HG03558 (cell line): ENCODE measurements around the gene CGRRF1.
A peak's percentile ranks its signal among the peaks of the same experiment; 100 is the strongest.

Source experiments
- ATAC-seq: cut with Tn5 transposase; IDR thresholded peaks from one replicate; pipeline ENCODE4 v1.9.1; 2021; ENCODE audit warnings: moderate number of reproducible peaks; ENCODE audit not compliant: unreplicated experiment; ENCODE audit errors: extremely low read depth

The CGRRF1 gene

GRCh38 chr14:54489318-54489683 lies 20.4 kb upstream of the CGRRF1 start:
- ATAC-seq = no peak

GRCh38 chr14:54489731-54490444 lies 19.8 kb upstream of the CGRRF1 start:
- ATAC-seq = no peak

- ATAC-seq = no peak
These were observed 19.1 kb upstream of the CGRRF1 start for GRCh38 chr14:54490445-54491175.

DNA sequence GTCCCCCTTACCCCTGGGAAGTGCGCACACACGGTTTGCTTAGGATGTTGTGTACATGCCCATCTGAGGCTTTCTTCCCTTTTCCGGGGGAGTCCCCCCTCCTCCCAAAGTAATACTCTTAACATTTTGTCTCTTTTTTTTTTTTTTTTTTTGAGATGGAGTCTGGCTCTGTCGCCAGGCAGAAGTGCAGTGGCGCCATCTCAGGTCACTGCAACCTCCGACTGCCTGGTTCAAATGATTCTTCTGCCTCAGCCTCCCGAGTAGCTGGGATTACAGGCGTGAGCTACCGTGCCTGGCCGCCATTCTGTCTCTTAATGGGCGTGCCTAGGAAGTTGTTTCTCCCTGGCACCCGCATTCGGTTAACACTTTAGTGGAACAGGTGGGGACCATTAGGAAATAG lies 16.4 kb upstream of the CGRRF1 start:
- ATAC-seq = no peak

DNA sequence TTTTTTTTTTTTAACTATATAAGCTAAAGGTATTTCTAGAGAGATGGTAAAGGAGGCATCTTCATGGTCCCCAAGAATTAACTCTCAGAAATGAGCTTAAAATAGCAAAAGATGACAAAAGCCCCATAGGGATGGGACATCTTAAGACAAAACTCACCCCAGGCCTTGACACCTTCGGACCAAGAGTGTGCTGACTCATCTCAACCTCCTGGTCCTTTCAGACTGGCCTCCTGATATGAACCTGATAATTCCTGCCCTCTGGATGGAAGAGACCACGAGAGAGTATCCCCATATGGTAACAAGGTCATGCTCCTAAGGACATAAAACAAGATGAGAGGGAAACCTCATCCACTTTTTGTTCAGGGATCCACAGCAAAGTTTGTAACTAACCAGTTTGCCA lies 12.5 kb upstream of the CGRRF1 start:
- ATAC-seq = no peak

DNA sequence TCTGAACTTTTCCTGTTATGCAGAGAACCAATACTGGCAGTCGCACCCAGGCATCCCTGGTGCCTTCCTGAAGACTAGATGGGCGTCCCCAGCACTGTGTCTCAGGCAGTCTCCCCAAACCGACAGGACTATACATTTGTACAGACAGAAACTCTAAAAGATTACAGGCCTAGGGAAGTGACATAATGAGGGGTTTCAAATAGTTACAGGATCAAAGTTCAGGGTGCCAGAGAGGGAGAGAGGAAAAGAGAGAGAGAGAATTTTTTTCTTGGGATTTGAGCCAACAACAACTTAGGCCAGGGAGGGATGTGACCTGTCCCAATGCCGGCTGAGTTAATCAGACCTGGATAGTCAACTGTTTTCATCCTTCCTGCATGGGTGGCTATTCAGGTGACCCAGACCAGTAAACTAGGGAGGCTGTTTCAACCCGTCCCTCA lies 11.6 kb upstream of the CGRRF1 start:
- no peak for ATAC-seq

GRCh38 chr14:54498579-54498978 lies 11.1 kb upstream of the CGRRF1 start:
- ATAC-seq = no peak

- ATAC-seq = no peak
These were observed 9.0 kb upstream of the CGRRF1 start for GRCh38 chr14:54500744-54501143.

GRCh38 chr14:54501480-54501879 lies 8.2 kb upstream of the CGRRF1 start:
- ATAC-seq = no peak

GRCh38 chr14:54502602-54503001 lies 7.1 kb upstream of the CGRRF1 start:
- ATAC-seq = no peak

- ATAC-seq = no peak
These were observed 6.2 kb upstream of the CGRRF1 start for GRCh38 chr14:54503486-54503885.

- no peak for ATAC-seq
These were observed 2.7 kb downstream of the CGRRF1 start for GRCh38 chr14:54512393-54512792.

- ATAC-seq = no peak
These were observed 6.0 kb downstream of the CGRRF1 start for GRCh38 chr14:54515670-54516069.

GRCh38 chr14:54516709-54517108 lies 7.0 kb downstream of the CGRRF1 start:
- ATAC-seq = no peak

DNA sequence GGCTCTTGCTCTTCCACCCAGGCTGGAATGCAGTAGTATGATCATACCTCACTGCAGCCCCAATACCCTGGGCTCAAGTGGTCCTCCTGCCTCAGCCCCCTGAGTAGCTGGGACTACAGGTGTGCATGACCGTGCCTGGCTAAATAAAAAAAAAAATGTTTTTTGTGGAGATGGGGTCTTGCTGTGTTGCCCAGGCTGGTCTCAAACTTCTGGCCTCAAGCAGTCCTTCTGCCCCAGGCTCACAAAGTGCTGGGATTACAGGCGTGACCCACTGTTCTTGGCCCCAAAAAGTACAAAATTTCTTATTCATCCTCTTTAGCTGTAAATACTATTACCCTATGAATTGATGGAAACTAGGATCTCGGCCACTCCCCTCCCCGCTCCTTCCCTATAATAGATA lies 14.7 kb downstream of the CGRRF1 start:
- no peak for ATAC-seq

DNA sequence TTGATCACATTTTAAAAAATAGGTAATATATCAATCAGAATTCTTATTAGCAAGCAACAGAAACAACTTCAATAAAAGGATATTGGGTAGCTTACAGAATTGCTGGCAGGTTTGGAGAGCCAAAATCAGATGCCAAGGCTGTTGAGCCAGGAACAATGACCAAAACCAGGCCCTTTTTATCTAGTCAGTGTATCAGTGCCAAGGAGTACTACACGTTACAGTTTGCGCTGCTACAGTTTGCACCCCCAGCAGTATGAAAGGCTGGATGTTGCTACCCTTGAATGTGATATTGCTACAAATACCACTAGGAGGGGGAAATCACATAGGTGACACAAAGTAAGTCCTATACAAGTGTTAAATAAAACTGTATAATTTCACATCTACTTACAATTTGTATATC lies 19.3 kb downstream of the CGRRF1 start:
- no peak for ATAC-seq

- ATAC-seq = no peak
These were observed 20.1 kb downstream of the CGRRF1 start for GRCh38 chr14:54529811-54530210.

DNA sequence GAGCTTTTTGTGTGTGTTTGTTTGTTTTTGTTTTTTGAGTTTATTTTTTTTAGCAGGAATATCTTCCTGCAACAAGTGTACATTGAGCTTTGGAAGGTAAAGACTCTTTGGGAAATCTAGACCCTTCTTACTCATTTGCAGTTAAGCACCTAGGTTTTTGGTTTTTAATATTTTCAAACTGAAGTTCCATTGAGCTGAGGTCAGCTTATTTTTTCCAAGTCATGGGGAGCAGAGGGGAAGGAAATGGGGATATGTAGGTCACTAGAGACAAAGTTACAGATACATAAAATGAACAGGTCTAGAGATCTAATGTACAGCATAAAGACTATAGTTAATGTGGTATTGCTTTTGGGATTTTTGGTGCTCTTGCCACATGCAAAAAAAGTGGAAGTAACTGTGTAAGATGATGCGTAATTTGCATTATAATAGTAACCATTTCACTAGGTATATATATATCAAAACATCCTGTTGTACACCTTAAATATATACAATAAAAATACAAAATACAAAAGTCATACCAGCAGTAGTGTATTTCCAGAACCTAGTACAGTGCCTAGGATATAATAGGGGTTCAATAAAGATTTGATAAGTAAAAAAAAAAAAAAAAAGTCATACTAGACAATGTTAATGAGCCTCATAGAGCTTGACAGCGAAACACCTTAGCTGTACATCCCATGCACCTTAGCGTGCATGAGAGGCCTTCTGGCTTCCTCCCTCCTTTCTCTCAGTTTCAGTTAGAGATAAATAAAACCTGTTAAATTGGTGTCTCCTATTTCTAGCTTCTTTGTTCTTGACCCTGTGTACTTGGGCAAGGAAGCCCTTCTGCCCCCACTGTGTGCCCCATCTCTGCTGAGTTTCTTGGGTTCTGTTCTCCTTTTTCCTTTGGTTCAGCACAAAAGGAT lies 22.7 kb downstream of the CGRRF1 start:
- ATAC-seq = peak; percentile 76

DNA sequence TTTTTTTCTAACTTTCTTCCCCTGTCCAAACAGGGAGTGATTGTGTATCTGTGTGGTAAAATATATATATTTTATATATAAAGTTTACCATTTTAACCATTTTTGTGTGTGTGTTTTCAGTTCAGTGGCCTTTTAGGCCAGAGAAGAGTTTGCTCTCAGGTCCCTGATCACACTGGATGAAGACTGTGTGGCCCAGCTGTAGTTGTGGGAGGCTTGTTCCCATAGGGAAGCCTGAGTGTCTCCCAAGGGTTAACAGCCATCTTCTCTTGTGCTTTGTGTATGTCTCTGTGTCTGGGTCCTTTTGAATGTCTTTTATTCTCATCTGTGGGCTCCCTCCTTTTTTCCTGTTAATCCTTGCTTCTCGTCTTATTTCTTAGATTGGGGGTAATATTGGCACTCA lies 23.4 kb downstream of the CGRRF1 start:
- ATAC-seq = no peak

GRCh38 chr14:54535126-54535525 lies 25.4 kb downstream of the CGRRF1 start:
- ATAC-seq = no peak

- ATAC-seq = no peak
These were observed 25.9 kb downstream of the CGRRF1 start for GRCh38 chr14:54535646-54536045.
